Neural cell (in vitro differentiated cells): Measurements from ENCODE around the gene EPB41L2. TPM values are rescaled to one million over a fixed set of nuclear protein-coding genes. Genes with fewer than 3 reads are reported as not detected.

Experiments
- H2AFZ ChIP-seq: fragments of 200-600, 300-800 bp; sonication (generic), shearing (Covaris generic); 2 replicates; pipeline ENCODE4 v1.6.0; 2014; ENCODE audit warnings: low read depth, mild to moderate bottlenecking, antibody characterized with exemption, low read length, moderate library complexity
- H3F3A ChIP-seq: fragments of 200-600 bp; shearing (Covaris generic); 2 replicates; pipeline ENCODE4 v1.6.1; 2016; ENCODE audit warnings: mild to moderate bottlenecking, moderate library complexity, mixed read lengths, antibody characterized with exemption, low read length; ENCODE audit not compliant: insufficient read depth, poor library complexity, severe bottlenecking
- H3K27ac ChIP-seq: fragments of 200-600, 300-800 bp; sonication (generic), shearing (Covaris generic); 2 replicates; pipeline ENCODE4 v1.5.1; 2014; ENCODE audit warnings: mild to moderate bottlenecking, low read length, moderate library complexity
- H3K27me3 ChIP-seq: fragments of 300-800, 200-600 bp; sonication (generic), shearing (Covaris generic); 2 replicates; pipeline ENCODE4 v1.6.0; 2014; ENCODE audit warnings: mild to moderate bottlenecking, low read depth, low read length, moderate library complexity; ENCODE audit not compliant: insufficient read depth
- H3K36me3 ChIP-seq: fragments of 300-800, 200-600 bp; sonication (generic), shearing (Covaris generic); 2 replicates; pipeline ENCODE4 v1.5.1; 2014; ENCODE audit warnings: mild to moderate bottlenecking, antibody characterized with exemption, low read length, moderate library complexity; ENCODE audit not compliant: insufficient read depth
- H3K4me2 ChIP-seq: fragments of 300-800, 200-600 bp; sonication (generic), shearing (Covaris generic); 2 replicates; pipeline ENCODE4 v1.6.0; 2014; ENCODE audit warnings: mild to moderate bottlenecking, low read length
- H3K4me3 ChIP-seq: fragments of 300-800, 200-600 bp; sonication (generic), shearing (Covaris generic); 2 replicates; pipeline ENCODE4 v1.5.1; 2014; ENCODE audit warnings: mild to moderate bottlenecking, low read length, moderate library complexity
- H3K79me2 ChIP-seq: fragments of 200-600 bp; shearing (Covaris generic); replicated peaks from 2 replicates; pipeline ENCODE4 v1.6.0; 2014; ENCODE audit warnings: mild to moderate bottlenecking, low read length, moderate library complexity; ENCODE audit not compliant: insufficient read depth
- H3K9ac ChIP-seq: fragments of 300-800, 200-600 bp; sonication (generic), shearing (Covaris generic); 2 replicates; pipeline ENCODE4 v1.6.1; 2016; ENCODE audit warnings: mild to moderate bottlenecking, low read length, mixed read lengths
- H3K9me2 ChIP-seq: fragments of 200-600 bp; shearing (Covaris generic); 2 replicates; pipeline ENCODE4 v1.6.1; 2016; ENCODE audit warnings: mild to moderate bottlenecking, low read length, mixed read lengths; ENCODE audit not compliant: insufficient read depth
- H3K9me3 ChIP-seq: fragments of 200-600, 300-800 bp; sonication (generic), shearing (Covaris generic); 2 replicates; pipeline ENCODE4 v1.6.1; 2016; ENCODE audit warnings: mild to moderate bottlenecking, mixed run types, low read length, moderate library complexity, mixed read lengths
- H4K20me1 ChIP-seq: fragments of 200-600 bp; shearing (Covaris generic); 2 replicates; pipeline ENCODE4 v1.6.1; 2016; ENCODE audit warnings: mild to moderate bottlenecking, mixed run types; ENCODE audit not compliant: insufficient read depth
- EP300 ChIP-seq: fragments of 450-650 bp; conservative IDR thresholded peaks from 2 replicates; pipeline ENCODE4 v1.6.1; 2014; ENCODE audit warnings: antibody characterized with exemption, mild to moderate bottlenecking, moderate library complexity; ENCODE audit not compliant: poor library complexity, severe bottlenecking
- EZH2 ChIP-seq: fragments of 200-600, 300-800 bp; shearing (Covaris generic), sonication (generic); IDR thresholded peaks from 2 replicates; pipeline ENCODE4 v1.6.1; 2014; ENCODE audit warnings: antibody characterized with exemption, low read length, borderline replicate concordance, mild to moderate bottlenecking; ENCODE audit not compliant: insufficient read depth, poor library complexity, severe bottlenecking
- MXI1 ChIP-seq: fragments of 450-650 bp; conservative IDR thresholded peaks from 2 replicates; pipeline ENCODE4 v1.6.1; 2014; ENCODE audit warnings: antibody characterized with exemption, mild to moderate bottlenecking; ENCODE audit not compliant: poor library complexity, severe bottlenecking
- POLR2AphosphoS5 ChIP-seq: IDR thresholded peaks from 2 replicates; pipeline ENCODE4 v1.6.1; 2012
- RAD21 ChIP-seq: fragments of 450-650 bp; conservative IDR thresholded peaks from 2 replicates; pipeline ENCODE4 v1.6.1; 2014; ENCODE audit warnings: antibody characterized with exemption, mild to moderate bottlenecking, moderate library complexity
- REST ChIP-seq: IDR thresholded peaks from 2 replicates; pipeline ENCODE4 v1.6.1; 2012; ENCODE audit warnings: borderline replicate concordance
- SMC3 ChIP-seq: fragments of 450-650 bp; conservative IDR thresholded peaks from 2 replicates; pipeline ENCODE4 v1.6.1; 2014; ENCODE audit warnings: antibody characterized with exemption, mild to moderate bottlenecking, moderate library complexity; ENCODE audit not compliant: poor library complexity
- TAF1 ChIP-seq: IDR thresholded peaks from 2 replicates; pipeline ENCODE4 v1.6.1; 2012; ENCODE audit warnings: low read depth
- polyA plus RNA-seq: library from polyadenylated mRNA; depleted of rRNA; stranded (reverse); fragments of >200 nt; gene quantifications from 2 replicates; pipeline ENCODE4 v1.2.3, GENCODE V29; 2014
- TF ChIP-seq, protein P1 (sequence below): fragments of 450-650 bp; IDR thresholded peaks from 2 replicates; pipeline ENCODE4 v1.5.1; 2014; ENCODE audit warnings: antibody characterized with exemption, mild to moderate bottlenecking, moderate library complexity; ENCODE audit not compliant: poor library complexity, severe bottlenecking

EPB41L2 gene
- polyA plus RNA-seq, 1 donor from 2014 or later = 13.5 TPM

DNA sequence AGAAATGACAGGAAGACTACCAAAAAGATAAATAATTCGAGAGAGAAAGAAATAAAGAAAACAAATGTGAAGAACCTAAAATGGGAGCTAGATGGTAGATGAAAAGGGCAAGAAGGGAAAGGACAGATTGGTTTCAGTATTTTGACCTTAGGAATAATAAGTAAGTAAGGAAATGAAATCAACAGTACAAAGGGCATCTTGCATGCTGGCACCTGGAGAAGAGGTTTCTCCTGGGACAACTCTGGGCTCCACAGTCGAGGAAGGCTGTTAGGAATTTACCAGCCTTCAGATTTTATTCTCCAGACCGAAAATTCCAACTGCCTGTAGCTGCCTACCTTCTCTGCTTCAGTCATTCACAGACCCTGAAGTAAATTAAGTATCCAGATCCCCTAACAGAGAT, 155.4 kb downstream of the EPB41L2 start:
- no peak overlapping the region for H3K9ac ChIP-seq
- H3K9me2 ChIP-seq = no peaks in the 10 kb centered on the region
- H3K4me2 ChIP-seq = no peak overlapping the region
- TF ChIP-seq POLR2AphosphoS5 (no peak), EP300 (no peak), SMC3 (no peak), TAF1 (no peak), EZH2 (no peak), RAD21 (no peak), MXI1 (no peak), REST (no peak)
- TF ChIP-seq, protein P1, sequence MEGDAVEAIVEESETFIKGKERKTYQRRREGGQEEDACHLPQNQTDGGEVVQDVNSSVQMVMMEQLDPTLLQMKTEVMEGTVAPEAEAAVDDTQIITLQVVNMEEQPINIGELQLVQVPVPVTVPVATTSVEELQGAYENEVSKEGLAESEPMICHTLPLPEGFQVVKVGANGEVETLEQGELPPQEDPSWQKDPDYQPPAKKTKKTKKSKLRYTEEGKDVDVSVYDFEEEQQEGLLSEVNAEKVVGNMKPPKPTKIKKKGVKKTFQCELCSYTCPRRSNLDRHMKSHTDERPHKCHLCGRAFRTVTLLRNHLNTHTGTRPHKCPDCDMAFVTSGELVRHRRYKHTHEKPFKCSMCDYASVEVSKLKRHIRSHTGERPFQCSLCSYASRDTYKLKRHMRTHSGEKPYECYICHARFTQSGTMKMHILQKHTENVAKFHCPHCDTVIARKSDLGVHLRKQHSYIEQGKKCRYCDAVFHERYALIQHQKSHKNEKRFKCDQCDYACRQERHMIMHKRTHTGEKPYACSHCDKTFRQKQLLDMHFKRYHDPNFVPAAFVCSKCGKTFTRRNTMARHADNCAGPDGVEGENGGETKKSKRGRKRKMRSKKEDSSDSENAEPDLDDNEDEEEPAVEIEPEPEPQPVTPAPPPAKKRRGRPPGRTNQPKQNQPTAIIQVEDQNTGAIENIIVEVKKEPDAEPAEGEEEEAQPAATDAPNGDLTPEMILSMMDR = no peak
- H3K9me3 ChIP-seq = no peaks in the 10 kb centered on the region
- no peak overlapping the region for H3K27ac ChIP-seq
- no peaks in the 10 kb centered on the region for H3K36me3 ChIP-seq
- no peaks in the 10 kb centered on the region for H3K27me3 ChIP-seq
- no peaks in the 10 kb centered on the region for H4K20me1 ChIP-seq
- H2AFZ ChIP-seq = no peak overlapping the region
- H3K4me3 ChIP-seq = no peak overlapping the region
- no peaks in the 10 kb centered on the region for H3F3A ChIP-seq
- H3K79me2 ChIP-seq = no peaks in the 10 kb centered on the region

DNA sequence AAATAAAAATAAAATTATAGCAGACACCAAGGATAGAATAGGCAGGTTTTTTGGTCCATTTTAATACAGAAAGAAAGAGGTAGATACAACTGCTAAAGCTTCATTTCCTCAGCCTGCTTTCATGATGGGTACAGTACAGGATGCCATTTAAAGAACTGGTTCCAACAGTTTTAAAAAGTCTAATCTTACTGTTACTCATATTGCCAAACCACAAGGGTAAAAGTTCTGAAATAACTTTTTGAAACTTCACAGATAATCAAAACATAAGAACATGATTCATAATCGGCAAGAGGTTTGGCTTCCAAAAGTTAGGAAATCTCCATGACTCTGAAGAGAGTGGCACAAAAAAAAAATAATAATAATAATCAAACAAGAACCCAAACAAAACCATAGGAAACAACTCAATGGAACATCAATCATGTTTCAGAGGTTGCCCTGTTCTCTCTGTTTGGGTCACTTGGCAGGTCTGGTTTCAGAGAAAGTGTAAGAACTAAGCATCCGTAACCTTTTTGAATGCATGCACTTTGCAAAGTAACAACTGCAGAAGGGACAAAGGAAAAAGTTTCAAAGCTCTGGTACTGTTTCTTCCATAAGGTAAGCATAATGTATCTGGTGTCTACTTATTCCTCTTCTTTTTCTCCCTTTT, 156.2 kb downstream of the EPB41L2 start:
- TF ChIP-seq TAF1 (no peak), REST (no peak), SMC3 (no peak), MXI1 (no peak), POLR2AphosphoS5 (no peak), EZH2 (no peak), RAD21 (no peak), EP300 (no peak)
- TF ChIP-seq, protein P1 = no peak
- no peaks in the 10 kb centered on the region for H3K79me2 ChIP-seq
- no peaks in the 10 kb centered on the region for H4K20me1 ChIP-seq

More for the DNA sequence above, 156.2 kb downstream of the EPB41L2 start:
- H3F3A ChIP-seq = no peaks in the 10 kb centered on the region
- no peak overlapping the region for H3K9ac ChIP-seq
- H3K36me3 ChIP-seq = no peaks in the 10 kb centered on the region
- H3K9me2 ChIP-seq = no peaks in the 10 kb centered on the region
- no peaks in the 10 kb centered on the region for H3K27me3 ChIP-seq
- H3K27ac ChIP-seq = no peak overlapping the region
- no peak overlapping the region for H3K4me2 ChIP-seq
- no peaks in the 10 kb centered on the region for H3K9me3 ChIP-seq
- H2AFZ ChIP-seq = no peak overlapping the region
- H3K4me3 ChIP-seq = no peak overlapping the region
